Heart left ventricle (tissue), 13 donors: ENCODE data around the gene SLC30A9.

ENCODE experiments used
- CTCF ChIP-seq, 12 donors: fragments of 200-600 bp; sonication (generic) in 4 of 12; IDR thresholded peaks; one replicate each; pipeline versions ENCODE4 v1.5.0 to v1.8.0; 2018 to 2022; ENCODE audit warnings: antibody characterized with exemption in 12 of 12, mild to moderate bottlenecking in 5 of 12
- POLR2A ChIP-seq, 2 donors: fragments of 450-650 bp; IDR thresholded peaks; one replicate each; pipeline ENCODE4 v1.6.1; 2017; ENCODE audit warnings: antibody characterized with exemption in 2 of 2, mild to moderate bottlenecking in 2 of 2, moderate library complexity in 2 of 2
- donor health status: ischemic (EF 13 %, LVEDD 7.1; RV severe dilation, severe dysfunction).
- donor health status: DM: no; HTN: yes; CAD: no.
- donor health status: DM: no; HTN: no; CAD: no.
- donor health status: ischemic (EF 25% LVEDD 6.9; RV normal size, moderate dysfunction).
- donor health status: ischemic (EF 25% LVEDD 5.7; RV mildly dilated, moderate dysfunction).
- donor health status: ischemic (EF 35%, LVEDD 5.7; RV mildly dilated, moderate dysfunction).
- donor health status: nonischemic (EF 11% LVEDD 7.7; RV severe dilation, severe dysfunction).
- donor health status: DM: yes; HTN: yes; CAD: no.
- donor health status: PGD.
- donor health status: ischemic (EF 29% LVEDD 5.4; RV normal size, mild dysfunction).
- donor health status: nonischemic (EF 23%, LVEDD 6.1; RV moderate dilation, normal function).

DNA sequence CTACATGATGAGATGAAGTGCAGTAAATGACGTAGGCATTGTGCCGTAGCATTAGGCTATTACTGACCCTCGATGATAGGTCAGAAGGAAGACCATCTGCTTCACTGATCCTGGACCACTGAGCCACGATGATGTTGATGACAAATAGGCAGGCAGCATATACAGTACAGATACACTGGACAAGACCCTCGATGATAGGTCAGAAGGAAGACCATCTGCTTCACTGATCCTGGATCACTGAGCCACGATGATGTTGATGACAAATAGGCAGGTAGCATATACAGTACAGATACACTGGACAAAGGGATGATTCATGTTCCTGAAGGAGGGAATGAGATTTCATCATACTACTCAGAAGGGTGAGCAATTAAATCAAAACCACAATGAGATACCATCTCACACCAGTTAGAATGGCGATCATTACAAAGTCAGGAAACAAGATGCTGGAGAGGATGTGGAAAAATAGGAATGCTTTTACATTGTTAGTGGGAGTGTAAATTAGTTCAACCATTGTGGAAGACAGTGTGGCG lies 111.2 kb downstream of the SLC30A9 start:
- TF ChIP-seq CTCF (IDR thresholded peaks at IDR 0.05) (no peak), POLR2A (IDR thresholded peaks at IDR 0.05) (no peak)
